H7 (cell line): ENCODE measurements around the gene GNAI3. TPM values are rescaled to one million over a fixed set of nuclear protein-coding genes. Genes with fewer than 3 reads are reported as not detected.
A peak's percentile ranks its signal among the peaks of the same experiment; 100 is the strongest.

ENCODE experiments used
- DNase-seq: peaks from one replicate; pipeline ENCODE4 v3.0.0; 2012
- H3K27me3 ChIP-seq: 2 replicates; pipeline ENCODE4 v1.6.0; 2011; ENCODE audit warnings: mild to moderate bottlenecking, low read length; ENCODE audit not compliant: control insufficient read depth, insufficient read depth
- H3K36me3 ChIP-seq: replicated peaks from 2 replicates; pipeline ENCODE4 v1.5.1; 2011; ENCODE audit warnings: low read length; ENCODE audit not compliant: control insufficient read depth, insufficient read depth
- H3K4me3 ChIP-seq: 2 replicates; pipeline ENCODE4 v1.5.1; 2011; ENCODE audit warnings: low read depth, mild to moderate bottlenecking, control low read depth, low read length, moderate library complexity; ENCODE audit not compliant: insufficient read depth
- total RNA-seq: library from RNA; depleted of rRNA; stranded (reverse); fragments of >200 nt; shearing (Covaris generic); gene quantifications from 2 replicates; pipeline ENCODE4 v1.2.3, GENCODE V29; 2014

The GNAI3 gene
- total RNA-seq, 1 experiment from 2014 or later, result 13.3 TPM

DNA sequence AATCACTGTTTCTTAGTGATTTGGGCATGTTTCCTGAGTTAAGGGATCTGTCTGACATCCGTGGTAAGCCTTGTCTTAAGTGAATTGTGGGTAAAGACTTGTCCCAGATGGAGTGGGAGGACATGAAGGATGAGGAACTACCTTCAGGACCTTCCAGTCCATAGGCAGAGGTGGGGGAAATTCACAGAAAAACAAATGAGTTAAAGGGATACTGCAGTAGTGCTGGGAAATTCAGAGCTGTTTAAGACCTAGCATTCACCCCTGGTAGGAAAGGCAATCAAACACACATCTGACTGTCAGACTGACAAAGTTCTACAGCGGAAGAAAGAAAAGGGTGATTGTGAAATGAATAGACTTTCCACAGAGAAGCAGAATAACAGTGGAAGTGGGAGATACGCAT is 68.0 kb downstream of the GNAI3 start:
- Histone ChIP-seq H3K27me3 (no peaks in the 10 kb centered on the region), H3K36me3 (no peaks in the 10 kb centered on the region), H3K4me3 (no peak overlapping the region)
- no peak for DNase-seq

DNA sequence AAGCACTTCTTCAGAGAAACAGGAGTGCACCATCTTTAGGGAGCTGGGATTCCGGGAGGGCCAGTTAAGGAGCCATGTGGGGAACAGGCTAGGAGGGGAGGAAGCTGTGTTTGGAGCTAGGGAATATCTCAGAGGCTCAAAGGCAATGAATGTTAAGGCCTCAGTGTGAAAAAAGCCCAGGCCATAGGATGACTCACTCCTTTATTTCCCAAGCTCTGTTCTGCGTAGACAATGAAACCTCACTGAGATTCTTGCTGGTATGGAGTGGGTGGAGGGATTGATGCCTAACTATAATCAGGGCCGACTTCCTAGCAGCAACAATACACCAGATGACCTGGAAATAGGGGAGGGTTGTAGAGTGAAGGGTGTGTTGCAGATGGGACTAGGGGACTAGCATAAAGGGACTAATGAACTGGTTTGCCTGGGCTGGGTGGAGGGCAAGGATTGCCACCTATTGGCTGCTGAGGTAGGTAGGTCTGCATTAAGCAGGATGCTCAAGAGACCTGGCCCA is 68.9 kb downstream of the GNAI3 start:
- H3K36me3 ChIP-seq, result no peaks in the 10 kb centered on the region
- H3K4me3 ChIP-seq, result no peak overlapping the region
- H3K27me3 ChIP-seq, result no peaks in the 10 kb centered on the region
- DNase-seq, result peak; percentile 60

DNA sequence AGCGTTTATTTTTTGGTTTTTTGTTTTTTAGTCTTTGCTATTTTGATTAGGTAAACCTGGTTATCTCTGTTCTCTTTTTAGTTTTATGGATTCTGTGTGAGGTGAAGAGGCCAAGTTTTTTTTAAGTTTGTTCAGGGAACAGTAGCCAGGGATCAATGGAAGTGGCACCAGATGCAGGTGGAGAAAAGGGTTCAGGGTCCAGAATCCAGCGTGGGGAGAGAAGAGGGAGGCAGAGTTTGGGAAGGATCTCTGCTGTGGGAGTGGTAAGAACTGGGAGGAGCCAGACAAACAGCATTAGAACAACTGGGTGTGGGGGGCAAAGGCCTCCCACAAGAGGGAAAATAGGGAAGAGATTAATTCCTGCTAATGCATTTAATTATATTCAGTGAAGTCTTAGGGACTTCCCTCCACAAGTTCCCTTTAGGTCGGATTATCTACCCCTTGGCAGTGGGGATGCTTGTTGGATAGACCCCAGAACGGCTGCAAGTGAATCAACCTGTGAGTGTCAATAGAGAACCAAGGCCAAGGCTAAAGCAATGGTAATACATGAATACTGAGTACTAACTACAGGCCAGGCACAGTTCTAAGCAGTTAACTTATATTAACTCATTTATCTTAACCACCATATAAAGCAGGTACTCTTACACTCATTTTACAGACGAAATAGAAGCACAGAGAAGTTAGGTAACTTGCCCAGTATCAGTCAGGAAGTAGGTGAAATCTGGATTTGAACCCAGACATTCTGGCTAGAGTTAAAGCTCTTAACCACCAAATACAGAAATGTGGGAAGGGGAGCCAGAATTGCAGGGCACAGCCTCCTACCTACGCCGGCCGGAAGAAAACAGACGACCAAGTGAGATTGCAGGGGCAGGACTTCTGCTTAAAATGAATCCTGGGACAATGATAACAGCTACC is 70.5 kb downstream of the GNAI3 start:
- Histone ChIP-seq H3K27me3 (no peaks in the 10 kb centered on the region), H3K4me3 (peak overlapping the region; percentile 96), H3K36me3 (no peaks in the 10 kb centered on the region)
- no peak for DNase-seq

DNA sequence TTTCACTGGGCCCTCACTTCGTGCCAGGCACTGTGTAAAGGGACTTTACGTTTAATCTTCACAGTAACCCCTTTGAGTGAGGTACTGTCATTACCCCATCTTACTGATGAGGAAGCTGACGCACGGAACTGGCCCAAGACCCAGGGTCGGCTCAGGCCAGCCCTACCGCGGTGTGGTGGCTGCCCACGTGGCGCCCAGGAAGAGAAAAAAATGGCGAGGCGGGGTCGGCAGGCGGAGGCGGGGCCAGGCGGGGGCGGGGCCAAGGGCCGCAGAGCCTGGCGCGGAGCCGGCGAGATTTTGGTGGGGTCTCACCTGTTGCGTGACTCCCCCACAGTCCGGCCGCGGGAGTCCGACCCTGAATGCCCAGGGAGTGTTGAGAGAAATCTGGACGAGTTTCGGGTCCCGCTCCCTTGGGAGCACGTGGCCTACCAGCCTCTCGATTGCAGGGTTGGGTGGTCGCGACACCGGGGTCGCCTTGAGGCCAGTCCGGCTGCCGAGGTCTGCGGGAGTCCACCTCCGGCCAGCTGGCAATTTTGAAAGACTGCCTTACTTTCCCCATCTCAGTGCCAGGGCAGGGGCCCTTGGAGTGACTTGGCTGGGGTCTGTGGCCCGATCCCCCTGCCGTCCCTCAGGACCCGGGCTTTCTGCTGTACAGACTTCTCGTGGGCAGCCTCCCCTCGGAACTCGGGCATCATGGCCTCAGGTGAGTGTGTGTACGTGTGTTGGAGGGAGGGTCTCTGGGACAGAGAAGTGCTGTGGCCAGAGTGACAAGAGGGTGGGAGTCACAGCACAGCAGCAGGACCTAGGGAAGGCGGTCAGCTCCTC is 71.4 kb downstream of the GNAI3 start, which contains the start of the genes AMPD2 and GNAT2:
Gene AMPD2, plus strand, starts transcription at position 262 of the 825 bp plus-strand sequence. CDS start 1,339 bp downstream, outside the sequence.
Gene GNAT2, minus strand, starts transcription at position 41 of the 825 bp plus-strand sequence. CDS start 6,746 bp downstream, outside the sequence.
- H3K27me3 ChIP-seq, result no peaks in the 10 kb centered on the region
- H3K36me3 ChIP-seq, result no peaks in the 10 kb centered on the region
- DNase-seq, result peak; percentile 94
- peak within 1 kb of the TSS; percentile 96 for H3K4me3 ChIP-seq

DNA sequence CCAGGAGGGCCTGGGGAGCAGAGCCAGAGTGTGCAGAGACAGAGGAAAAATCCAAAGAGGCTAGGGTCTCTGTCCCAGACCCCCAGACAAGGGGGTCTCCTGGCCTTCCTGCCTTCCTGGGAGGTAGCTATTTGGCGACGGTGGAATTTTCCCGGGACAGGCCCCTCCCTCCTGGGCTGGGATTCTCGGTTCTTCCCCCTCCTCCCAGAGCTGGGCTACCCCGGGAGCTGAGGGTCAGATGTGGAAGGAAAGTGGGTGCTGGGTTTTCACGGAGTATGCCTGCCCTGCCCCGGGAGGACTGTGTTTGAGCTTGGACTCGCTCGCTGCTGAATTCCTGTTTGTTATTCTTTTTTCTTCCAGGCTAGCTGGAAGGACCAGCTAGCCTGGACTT is 72.0 kb downstream of the GNAI3 start:
- Histone ChIP-seq H3K27me3 (no peaks in the 10 kb centered on the region), H3K36me3 (no peaks in the 10 kb centered on the region; the same call in 1 of the 2 replicates), H3K4me3 (peak overlapping the region; percentile 96)
- peak; percentile 85 for DNase-seq

DNA sequence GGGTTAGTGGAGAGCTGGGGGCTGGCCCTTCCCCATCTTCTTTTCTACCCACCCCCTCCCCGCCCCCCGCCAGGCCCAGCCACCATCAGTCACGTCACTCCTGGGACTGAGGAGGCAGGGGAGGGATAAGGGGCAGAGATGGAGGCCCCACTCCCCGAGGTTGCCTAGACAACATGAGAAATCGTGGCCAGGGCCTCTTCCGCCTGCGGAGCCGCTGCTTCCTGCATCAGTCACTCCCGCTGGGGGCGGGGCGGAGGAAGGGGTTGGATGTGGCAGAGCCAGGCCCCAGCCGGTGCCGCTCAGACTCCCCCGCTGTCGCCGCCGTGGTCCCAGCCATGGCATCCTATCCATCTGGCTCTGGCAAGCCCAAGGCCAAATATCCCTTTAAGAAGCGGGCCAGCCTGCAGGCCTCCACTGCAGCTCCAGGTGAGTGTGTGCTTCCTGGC is 72.4 kb downstream of the GNAI3 start:
- no peaks in the 10 kb centered on the region for H3K27me3 ChIP-seq
- H3K4me3 ChIP-seq, result peak overlapping the region; percentile 96
- peak; percentile 95 for DNase-seq
- no peaks in the 10 kb centered on the region; the same call in 1 of the 2 replicates for H3K36me3 ChIP-seq

DNA sequence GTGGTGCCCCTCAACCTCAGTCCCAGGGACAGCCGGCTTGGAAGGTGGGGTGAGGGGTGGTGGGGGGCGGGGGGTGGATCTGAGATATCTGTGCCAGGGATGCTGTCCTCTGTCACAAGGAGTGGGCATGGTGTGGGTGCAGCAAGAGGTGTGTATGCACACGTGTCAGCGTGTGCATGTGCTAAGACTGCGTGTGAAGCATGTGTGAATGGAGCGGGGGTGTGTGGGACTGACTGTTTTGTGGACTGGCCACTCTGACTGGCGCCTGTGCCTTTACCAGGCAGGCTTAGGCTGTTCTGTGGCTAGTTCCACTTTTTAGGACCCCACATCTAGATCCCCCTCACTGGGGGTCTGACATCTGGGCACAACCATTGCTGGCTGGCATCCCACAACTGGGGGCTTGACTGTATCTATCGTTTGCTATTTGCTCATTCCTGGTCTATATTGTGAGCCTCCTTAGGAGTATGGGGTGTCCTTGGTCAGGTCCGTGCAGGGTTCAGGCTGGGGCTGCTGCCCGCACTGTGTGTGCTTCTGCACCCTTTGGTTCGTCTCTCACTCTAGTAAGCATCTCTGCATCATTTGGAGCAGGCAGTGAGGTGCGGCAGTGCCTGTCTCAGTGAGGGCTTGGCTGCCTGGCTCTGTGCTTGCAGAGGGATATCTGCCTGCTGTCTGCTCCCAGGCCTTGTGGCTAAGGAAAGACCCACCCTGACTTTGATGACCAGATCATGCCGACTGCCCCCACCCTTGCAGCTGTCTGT is 73.1 kb downstream of the GNAI3 start:
- Histone ChIP-seq H3K27me3 (no peaks in the 10 kb centered on the region), H3K4me3 (peak overlapping the region; percentile 96), H3K36me3 (no peaks in the 10 kb centered on the region; the same call in 1 of the 2 replicates)
- peak; percentile 33 for DNase-seq

DNA sequence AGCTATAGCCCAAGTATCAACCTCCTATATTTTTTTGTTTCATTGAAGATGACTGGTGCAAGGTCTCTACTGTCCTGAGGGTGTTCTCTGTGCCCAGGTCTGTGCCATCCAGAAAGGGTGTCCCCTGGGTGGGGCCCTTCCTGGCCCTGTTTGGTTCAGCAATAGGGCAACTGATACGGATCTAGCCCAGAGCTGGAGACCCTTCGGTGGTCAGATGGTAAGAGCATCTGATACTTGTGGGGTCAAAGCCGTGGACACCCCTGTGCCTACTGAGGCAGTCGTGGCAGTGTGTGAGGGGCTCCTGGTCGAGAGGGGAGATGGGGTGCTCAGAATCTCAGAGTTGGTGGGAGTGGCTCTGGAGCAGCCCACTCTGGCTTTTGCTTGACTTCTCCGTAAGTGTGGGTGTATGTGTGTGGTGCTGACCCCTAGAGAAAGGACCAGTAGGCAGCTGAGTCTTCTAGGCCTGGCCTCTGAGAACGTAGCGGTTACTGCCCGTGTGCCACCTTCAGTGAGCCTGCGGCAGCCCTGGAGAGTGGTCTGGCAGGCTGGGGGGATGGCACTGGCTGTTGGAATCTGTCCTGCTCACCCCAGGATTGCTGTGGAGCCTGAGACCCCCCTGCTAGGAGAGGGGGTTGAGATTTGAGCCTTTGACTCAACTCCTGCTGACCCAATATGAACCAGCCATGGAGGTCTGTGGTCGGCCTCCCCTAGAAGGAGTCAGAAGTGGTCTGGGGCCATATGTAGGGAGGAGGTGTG is 73.9 kb downstream of the GNAI3 start:
- H3K36me3 ChIP-seq, result peaks cover 4% of the 10 kb centered on the region
- no peak for DNase-seq
- H3K27me3 ChIP-seq, result no peaks in the 10 kb centered on the region
- no peak overlapping the region for H3K4me3 ChIP-seq

DNA sequence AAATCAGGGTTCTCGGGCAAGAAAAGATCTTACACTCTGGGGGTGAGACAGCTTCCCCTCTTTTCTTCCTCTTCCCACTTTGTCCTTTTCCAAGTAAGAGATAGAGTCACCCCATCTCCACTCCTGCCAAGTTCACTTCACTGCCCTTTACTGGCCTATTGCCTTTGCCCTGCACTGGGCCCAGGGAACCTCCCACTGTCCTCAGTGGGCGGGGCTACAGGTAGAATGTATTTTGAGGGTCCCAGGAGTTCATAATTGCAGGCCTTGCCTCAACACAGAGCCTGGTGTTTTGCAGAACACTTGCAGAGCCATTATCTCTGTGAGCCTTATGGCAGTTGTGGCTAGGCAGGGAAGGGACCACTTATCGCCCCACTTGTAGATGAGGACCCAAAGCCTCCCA is 74.5 kb downstream of the GNAI3 start:
- H3K36me3 ChIP-seq, result peaks cover 6% of the 10 kb centered on the region
- peak; percentile 55 for DNase-seq
- H3K4me3 ChIP-seq, result no peak overlapping the region
- no peaks in the 10 kb centered on the region for H3K27me3 ChIP-seq

DNA sequence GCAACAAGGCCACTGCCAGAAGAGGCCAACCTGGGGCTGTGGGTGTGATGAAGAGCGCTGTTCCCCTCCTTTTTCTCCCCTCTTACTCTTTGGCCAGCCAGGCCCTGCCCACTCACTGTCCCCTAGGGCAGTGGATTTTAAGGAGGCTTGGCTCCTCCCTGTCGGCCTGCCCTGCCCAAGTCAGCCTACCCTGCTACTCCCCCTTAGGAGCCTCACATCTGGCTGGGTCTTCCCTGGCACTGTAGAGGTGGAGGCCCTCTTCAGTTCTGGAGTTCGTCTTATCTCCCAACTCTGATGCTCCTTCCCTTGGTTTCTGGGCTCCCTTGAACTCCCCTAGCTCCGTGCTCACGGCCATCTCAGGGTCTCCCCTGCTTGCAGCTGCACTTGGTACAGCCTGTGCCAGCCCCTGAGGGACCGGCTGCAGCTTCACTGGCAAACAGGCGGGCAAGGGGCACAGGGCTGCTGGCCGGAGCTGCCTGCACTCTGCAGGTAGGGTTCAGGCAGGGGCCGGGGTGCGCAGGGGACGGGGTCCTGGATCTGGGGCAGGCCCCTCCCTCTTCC is 75.3 kb downstream of the GNAI3 start:
- Histone ChIP-seq H3K27me3 (no peaks in the 10 kb centered on the region), H3K4me3 (no peak overlapping the region), H3K36me3 (peaks cover 8% of the 10 kb centered on the region)
- DNase-seq, result peak; percentile 42

DNA sequence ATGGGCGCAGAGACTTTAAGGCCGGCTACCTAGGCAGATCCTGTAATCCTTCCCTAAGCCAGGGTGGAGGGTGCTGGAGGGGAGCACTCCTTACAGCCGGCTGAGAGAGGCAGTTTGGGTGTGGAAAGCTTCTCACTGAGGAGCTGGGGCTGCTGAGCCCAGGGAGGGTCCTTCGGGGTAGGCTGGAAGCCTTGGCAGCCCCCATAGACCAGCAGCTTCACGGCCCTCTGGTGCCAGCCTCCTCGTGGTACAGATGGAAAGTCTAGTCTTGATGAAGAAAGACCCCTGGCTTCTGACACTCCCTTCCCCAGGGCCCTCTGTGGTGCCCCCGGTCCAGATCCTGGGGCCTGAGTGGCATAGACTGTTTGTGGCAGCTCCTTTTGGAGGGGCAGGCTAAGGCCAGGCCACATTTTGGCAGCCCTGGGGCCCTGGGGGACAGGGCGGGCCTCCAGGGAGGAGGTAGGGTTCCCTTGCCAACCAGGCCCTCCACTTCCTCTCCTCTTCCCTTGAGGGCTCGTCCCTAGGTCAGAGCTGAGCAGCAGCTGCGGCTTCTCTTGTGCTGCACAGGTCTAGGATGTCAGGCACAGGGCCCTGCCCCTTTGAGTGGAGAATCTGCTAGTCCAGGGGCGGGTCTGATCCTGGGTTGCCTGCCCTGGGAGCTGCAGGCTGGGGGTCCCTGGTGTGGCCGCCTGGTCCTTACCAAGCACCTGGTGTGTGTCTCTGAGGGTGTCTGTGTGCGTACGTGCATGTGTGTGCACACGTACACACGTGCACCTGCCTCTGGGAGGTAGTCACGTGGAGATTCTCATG is 76.0 kb downstream of the GNAI3 start:
- Histone ChIP-seq H3K36me3 (peaks cover 8% of the 10 kb centered on the region), H3K27me3 (no peaks in the 10 kb centered on the region), H3K4me3 (no peak overlapping the region)
- peak; percentile 56 for DNase-seq

DNA sequence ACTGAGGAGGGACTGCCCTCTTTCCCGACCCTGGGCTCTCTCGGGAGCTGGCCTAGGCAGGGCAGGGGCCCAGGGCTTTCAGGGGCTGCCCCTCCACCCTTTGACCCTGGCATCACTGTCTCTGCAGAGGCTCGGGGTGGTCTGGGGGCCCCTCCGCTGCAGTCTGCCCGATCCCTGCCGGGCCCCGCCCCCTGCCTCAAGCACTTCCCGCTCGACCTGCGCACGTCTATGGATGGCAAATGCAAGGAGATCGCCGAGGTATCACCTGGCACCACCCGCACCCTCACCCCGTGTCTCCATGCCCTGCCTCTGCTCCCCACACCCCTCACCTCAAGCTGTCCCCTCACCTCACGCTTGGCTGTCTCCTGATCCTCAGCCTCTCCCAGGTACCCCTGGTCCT is 76.8 kb downstream of the GNAI3 start:
- H3K27me3 ChIP-seq, result no peaks in the 10 kb centered on the region
- DNase-seq, result peak; percentile 67
- H3K4me3 ChIP-seq, result no peak overlapping the region

More for the DNA sequence above, 76.8 kb downstream of the GNAI3 start:
- H3K36me3 ChIP-seq, result peaks cover 8% of the 10 kb centered on the region
